ENCODE data around the gene CDKL5.
A peak's percentile ranks its signal among the peaks of the same experiment; 100 is the strongest.

Gene CDKL5
- total RNA-seq, result 4.6 to 16.5 (median 7.8) reads per million in 9 experiments

DNA sequence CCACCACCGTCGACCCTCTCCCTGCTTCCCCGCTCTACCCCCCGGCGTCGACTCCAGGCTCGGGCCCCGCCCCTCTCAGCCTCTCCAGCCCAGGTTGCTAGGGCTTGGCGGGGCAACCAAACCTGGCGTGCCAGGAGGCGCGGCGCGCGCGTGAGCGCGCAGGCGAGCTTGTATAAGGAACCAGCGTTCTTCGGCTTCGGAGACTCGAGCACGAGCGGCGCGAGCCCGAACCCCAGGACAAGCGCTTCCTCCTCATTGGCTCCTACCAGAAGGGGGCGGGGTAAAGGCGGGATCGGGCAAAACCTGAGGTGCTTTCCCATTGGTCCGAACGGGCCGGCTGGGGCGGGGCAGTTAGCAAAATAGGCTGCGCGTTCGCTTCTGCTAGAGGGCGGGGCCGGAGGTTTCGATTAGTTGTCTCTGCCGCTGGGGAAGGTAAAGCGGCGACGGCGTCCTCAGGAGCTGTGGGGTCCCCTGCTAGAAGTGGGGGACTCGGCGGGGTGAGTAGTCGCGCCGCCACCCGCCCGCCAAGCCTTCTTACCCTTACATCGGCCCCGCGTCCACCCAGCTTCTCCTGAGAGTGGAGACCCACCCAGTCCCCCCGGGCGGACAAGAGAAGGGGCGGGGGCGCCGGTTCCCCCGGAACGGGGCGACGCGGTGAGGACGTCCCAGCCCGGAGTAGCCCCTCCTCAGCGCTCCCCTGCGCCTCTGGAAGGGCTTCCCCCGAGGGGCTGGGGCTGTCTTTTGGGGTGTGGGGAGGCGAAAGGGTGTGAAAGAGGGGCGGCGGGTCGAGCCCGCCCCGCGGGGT is at the start of gene CDKL5:
TSS of gene CDKL5 (plus strand) at position 410 of the 805 bp plus-strand sequence. CDS start 81,489 bp downstream, outside the sequence.
- Mint-ChIP-seq H3K9me3 (no peaks in the 10 kb centered on the region), H3K27me3 (no peaks in the 10 kb centered on the region), H3K27ac (peak within 1 kb of the TSS; percentile 89 to 93), H3K36me3 (ENCODE audit: insufficient read depth) (peaks cover 6% of the 10 kb centered on the region), H3K4me3 (peak within 1 kb of the TSS; percentile 90 to 95), H3K4me1 (ENCODE audit: low read depth in 2 of 2) (peaks cover 3% of the 10 kb centered on the region in 2 donors)
- peak; percentile 83 for ATAC-seq (replicated peaks)
- DNase-seq, result peak; percentile 93 to 97 (median 95)

DNA sequence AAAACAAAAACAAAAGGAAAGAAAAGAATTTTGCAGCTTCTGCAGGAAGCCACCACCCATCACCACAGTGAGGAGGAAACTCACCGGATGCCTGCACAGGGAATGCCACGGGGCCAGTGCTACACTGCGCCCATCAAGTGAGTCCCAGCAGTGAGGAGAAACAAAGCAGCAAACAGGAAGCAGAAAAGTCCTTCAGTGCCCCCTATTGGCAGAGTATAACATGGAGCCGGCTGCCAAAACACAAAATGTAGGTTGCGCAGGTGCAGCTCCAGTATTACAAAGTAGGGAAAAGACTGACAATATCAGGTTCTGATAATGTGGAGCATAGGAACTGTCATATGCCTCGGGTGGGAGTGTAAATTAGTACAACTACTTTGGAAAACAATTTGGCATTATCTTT is 47.6 kb upstream of the CDKL5 start:
- ATAC-seq (replicated peaks) (peak; percentile 46), DNase-seq (peak in 2 of 3 experiments; percentile 1)
- no peak overlapping the region for H3K27ac Mint-ChIP-seq
- H3K36me3 Mint-ChIP-seq (ENCODE audit: insufficient read depth), result no peaks in the 10 kb centered on the region
- H3K9me3 Mint-ChIP-seq, result no peaks in the 10 kb centered on the region
- peaks cover 0 to 2% of the 10 kb centered on the region in 2 donors for H3K4me1 Mint-ChIP-seq (ENCODE audit: low read depth in 2 of 2)
- peak overlapping the region; percentile 14 to 31 for H3K4me3 Mint-ChIP-seq
- H3K27me3 Mint-ChIP-seq, result peaks cover 0 to 5% of the 10 kb centered on the region in 2 donors

DNA sequence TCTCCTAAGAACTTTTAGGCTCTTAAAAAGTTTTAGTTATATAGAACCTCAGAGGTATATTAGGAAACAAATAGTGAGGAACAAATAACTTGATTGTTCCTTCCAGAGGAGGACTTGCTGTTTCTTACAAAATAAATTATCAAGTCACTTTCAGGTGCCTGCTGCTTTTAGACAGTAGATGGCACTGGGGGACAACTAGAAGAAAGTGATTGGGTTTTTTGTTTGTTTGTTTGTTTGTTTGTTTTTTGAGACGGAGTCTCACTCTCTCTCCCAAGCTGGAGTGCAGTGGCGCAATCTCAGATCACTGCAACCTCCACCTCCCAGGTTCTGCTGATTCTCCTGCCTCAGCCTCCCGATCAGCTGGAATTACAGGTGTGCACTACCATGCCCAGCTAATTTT is 35.4 kb upstream of the CDKL5 start:
- Mint-ChIP-seq H3K4me3 (no peak overlapping the region), H3K27me3 (no peaks in the 10 kb centered on the region), H3K9me3 (no peaks in the 10 kb centered on the region), H3K36me3 (ENCODE audit: insufficient read depth) (no peaks in the 10 kb centered on the region), H3K27ac (no peak overlapping the region), H3K4me1 (ENCODE audit: low read depth in 2 of 2) (peaks cover 0 to 5% of the 10 kb centered on the region in 2 donors)
- ATAC-seq (replicated peaks), result no peak
- DNase-seq, result no peak

DNA sequence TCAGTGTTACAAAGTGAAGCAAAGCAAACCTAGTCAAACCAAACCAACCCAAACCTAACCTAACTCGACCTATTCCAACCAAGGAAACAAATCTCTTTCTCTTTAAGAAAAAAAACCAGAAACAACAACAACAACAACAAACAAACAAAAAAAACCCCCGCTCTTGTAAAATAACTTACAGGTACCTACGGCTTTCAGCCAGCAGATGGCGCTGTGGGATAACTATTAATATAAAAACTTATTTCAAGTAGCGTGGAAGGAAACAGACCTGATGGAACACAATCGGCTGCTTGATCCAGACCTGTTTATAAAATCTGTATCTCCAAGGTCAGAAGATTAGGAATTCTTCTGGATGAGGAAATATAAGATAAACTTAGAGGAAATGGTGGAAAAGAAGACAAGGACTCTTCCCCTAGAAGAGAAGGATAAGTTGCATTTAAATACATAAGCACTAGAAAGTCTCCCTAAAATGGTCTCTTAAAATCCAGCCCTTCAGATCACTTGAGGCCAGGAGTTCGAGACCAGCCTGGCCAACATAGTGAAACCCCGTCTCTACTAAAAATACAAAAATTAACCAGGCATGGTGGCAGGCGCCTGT is 34.4 kb upstream of the CDKL5 start:
- DNase-seq (peak; percentile 55 to 59 (median 56)), ATAC-seq (replicated peaks) (peak; percentile 36)
- Mint-ChIP-seq H3K27ac (peak overlapping the region in 1 of 2 donors; percentile 6), H3K27me3 (no peaks in the 10 kb centered on the region), H3K9me3 (no peaks in the 10 kb centered on the region), H3K4me1 (ENCODE audit: low read depth in 2 of 2) (peaks cover 0 to 5% of the 10 kb centered on the region in 2 donors), H3K4me3 (no peak overlapping the region), H3K36me3 (ENCODE audit: insufficient read depth) (no peaks in the 10 kb centered on the region)

DNA sequence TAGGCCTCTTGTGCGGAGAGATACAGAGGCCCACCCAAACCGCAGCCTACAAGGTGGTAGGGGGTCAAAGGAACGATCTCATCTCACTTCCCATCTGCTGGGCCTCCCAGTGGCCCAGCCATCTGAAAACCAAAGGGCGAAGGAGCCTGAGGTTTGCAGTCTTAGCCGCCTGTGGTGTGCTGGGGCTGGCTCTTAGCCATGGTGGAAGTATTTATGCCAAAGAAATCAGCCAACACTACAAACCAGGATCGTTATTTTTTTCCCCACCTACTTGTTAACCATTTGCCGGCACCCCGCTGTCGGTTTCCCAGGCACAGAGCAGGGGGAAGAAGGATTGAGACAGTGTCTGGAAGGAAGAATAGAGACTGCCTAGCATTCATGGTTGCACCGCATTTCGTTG is 30.9 kb upstream of the CDKL5 start:
- Mint-ChIP-seq H3K9me3 (no peaks in the 10 kb centered on the region), H3K36me3 (ENCODE audit: insufficient read depth) (no peaks in the 10 kb centered on the region), H3K4me1 (ENCODE audit: low read depth in 2 of 2) (peaks cover 0 to 5% of the 10 kb centered on the region in 2 donors), H3K27ac (no peak overlapping the region), H3K27me3 (no peaks in the 10 kb centered on the region), H3K4me3 (no peak overlapping the region)
- no peak for DNase-seq
- ATAC-seq (replicated peaks), result no peak

DNA sequence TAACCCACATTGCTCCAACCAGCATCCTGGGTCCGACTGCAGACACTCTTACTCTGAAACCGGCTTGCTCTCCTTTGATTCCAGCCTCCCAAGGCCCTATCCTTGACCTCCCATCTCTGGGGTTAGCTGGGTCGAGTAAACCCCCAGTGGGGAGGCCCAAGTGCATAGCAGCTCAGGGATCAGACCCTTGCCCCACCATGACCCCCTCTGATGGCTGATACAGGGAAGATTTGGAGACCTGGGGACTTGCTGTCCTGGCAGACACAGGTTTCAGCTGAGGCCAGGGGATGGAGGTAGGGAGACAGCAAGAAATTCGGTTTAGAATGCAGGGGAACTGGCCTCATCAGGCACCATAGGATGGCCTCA is 23.6 kb upstream of the CDKL5 start:
- Mint-ChIP-seq H3K36me3 (ENCODE audit: insufficient read depth) (peaks cover 2% of the 10 kb centered on the region), H3K27me3 (no peaks in the 10 kb centered on the region), H3K27ac (no peak overlapping the region), H3K4me1 (ENCODE audit: low read depth in 2 of 2) (no peaks in the 10 kb centered on the region), H3K4me3 (no peak overlapping the region), H3K9me3 (no peaks in the 10 kb centered on the region)
- ATAC-seq (replicated peaks) (no peak), DNase-seq (no peak)

DNA sequence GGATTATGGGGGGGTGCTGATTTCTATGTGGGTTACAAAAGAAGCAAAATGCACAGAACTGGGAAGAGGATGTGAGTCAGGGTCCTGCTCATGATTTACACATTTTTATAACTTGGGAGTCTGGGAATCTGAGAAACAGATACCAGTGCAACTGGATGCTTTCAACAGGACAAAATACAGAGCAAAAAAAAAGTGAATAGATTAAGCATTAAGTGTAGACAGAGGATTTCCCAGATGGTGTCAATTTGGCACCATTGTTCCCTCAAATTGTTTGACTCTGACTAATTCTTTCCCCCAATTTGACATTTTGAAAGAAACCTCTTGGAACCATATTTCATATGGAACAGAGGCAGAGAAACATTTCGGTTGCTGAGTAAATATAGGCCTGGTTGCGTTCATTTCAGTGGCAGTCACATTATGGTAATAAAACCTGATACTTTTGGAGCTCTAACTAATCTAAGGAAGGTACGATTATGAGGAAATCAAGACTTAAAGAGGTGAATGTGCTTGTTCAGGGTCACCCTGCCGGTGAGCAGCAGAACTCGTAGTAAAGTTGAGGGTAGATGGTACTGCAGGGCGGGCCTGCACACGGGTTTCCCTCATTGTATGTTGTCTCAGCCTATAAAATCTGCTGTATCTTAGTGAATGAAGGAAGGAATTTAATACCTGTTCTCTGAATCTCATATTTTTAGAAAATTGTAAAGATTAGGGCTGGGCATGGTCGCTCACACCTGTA is 18.7 kb upstream of the CDKL5 start:
- Mint-ChIP-seq H3K9me3 (no peaks in the 10 kb centered on the region), H3K27ac (no peak overlapping the region), H3K36me3 (ENCODE audit: insufficient read depth) (peaks cover 2% of the 10 kb centered on the region), H3K4me3 (no peak overlapping the region), H3K27me3 (no peaks in the 10 kb centered on the region), H3K4me1 (ENCODE audit: low read depth in 2 of 2) (no peaks in the 10 kb centered on the region)
- no peak for DNase-seq
- ATAC-seq (replicated peaks), result no peak

DNA sequence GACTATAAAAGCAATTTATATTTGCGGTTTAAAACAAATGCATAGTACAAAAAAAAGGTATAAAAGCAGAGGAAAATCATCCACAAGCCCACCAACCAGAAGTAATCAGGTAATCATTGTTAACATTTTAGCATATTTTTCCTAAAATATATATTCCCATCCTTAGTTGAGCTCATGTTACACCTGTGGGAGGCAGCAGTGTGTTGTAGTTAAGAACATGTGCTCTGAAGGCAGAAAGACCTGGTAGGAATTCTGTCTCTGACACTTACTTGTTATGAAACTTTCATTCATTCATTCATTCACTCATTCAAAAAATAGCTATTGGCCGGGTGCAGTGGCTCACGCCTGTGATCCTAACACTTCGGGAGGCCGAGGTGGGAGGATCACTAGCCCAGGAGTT is 15.4 kb upstream of the CDKL5 start:
- no peak for DNase-seq
- no peaks in the 10 kb centered on the region for H3K9me3 Mint-ChIP-seq

DNA sequence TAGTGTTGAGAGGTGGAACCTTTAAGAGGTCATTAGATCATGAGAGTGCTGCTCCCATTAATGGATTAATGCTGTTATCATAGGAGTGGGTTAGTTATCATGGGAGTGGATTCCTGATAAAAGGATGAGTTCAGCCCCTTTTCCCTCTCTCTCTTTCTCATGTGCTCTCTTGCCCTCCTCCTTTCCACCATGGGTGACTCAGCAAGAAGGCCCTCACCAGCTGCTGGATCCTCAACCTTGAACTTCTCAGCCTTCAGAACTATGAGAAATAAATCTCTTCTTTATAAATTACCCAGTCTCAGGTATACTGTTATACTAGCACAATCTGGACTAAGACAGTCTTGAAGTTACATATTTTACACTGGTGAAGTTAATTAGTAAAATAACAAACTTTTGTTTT is 10.0 kb upstream of the CDKL5 start:
- H3K27me3 Mint-ChIP-seq, result peaks cover 0 to 5% of the 10 kb centered on the region in 2 donors
- H3K9me3 Mint-ChIP-seq, result no peaks in the 10 kb centered on the region
- no peaks in the 10 kb centered on the region for H3K36me3 Mint-ChIP-seq (ENCODE audit: insufficient read depth)
- H3K27ac Mint-ChIP-seq, result no peak overlapping the region
- no peak for ATAC-seq (replicated peaks)
- no peaks in the 10 kb centered on the region for H3K4me1 Mint-ChIP-seq (ENCODE audit: low read depth in 2 of 2)
- H3K4me3 Mint-ChIP-seq, result no peak overlapping the region
- no peak for DNase-seq

More for the DNA sequence above, 15.4 kb upstream of the CDKL5 start:
- Mint-ChIP-seq H3K4me1 (ENCODE audit: low read depth in 2 of 2) (no peaks in the 10 kb centered on the region), H3K4me3 (no peak overlapping the region), H3K36me3 (ENCODE audit: insufficient read depth) (no peaks in the 10 kb centered on the region), H3K27ac (no peak overlapping the region), H3K27me3 (no peaks in the 10 kb centered on the region)
- ATAC-seq (replicated peaks), result no peak

DNA sequence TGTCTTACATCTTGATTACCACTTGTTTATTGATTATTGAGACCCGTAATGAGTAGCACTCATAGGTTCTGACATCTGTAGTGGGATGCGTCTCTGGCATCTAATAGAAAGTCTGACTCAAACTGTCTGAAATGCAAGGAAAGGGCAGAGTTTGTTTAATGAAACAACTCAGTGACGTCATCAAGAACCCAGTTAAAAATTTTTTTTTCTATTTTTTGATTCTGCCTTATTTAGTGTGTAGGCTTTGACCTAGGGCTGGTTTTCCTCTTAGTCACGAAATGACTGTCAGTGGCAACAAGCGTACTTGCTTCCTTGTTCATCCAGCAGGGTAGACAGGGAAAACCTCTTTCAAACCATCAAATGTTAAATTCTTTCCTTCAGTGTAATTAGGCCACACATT is 3.1 kb upstream of the CDKL5 start:
- Mint-ChIP-seq H3K9me3 (no peaks in the 10 kb centered on the region), H3K27me3 (no peaks in the 10 kb centered on the region), H3K36me3 (ENCODE audit: insufficient read depth) (peaks cover 2% of the 10 kb centered on the region), H3K4me1 (ENCODE audit: low read depth in 2 of 2) (peaks cover 3% of the 10 kb centered on the region in 2 donors), H3K4me3 (no peak overlapping the region), H3K27ac (no peak overlapping the region)
- DNase-seq, result no peak
- no peak for ATAC-seq (replicated peaks)

DNA sequence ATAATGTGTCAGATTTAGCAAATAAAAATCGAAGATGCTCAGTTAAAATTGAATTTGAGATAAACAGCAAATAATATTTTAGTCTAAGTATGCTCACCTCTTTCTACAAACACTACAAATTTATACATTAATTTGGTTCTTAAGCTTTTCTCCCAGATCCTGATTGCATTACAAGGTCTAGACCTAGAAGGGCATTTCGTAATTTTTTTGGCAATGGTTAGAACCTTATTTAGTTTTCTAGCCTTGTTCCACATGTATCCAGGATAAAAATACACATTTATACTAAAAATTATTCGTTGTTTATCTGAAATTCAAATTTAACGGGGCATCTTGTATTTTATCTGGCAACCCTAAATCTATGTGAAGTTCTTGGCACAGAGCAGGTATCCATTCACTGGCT is 2.5 kb upstream of the CDKL5 start:
- peaks cover 2% of the 10 kb centered on the region for H3K36me3 Mint-ChIP-seq (ENCODE audit: insufficient read depth)
- no peak overlapping the region for H3K27ac Mint-ChIP-seq
- H3K9me3 Mint-ChIP-seq, result no peaks in the 10 kb centered on the region
- H3K4me3 Mint-ChIP-seq, result no peak overlapping the region
- DNase-seq (no peak), ATAC-seq (replicated peaks) (no peak)
- H3K4me1 Mint-ChIP-seq (ENCODE audit: low read depth in 2 of 2), result peaks cover 3% of the 10 kb centered on the region in 2 donors
- H3K27me3 Mint-ChIP-seq, result no peaks in the 10 kb centered on the region

DNA sequence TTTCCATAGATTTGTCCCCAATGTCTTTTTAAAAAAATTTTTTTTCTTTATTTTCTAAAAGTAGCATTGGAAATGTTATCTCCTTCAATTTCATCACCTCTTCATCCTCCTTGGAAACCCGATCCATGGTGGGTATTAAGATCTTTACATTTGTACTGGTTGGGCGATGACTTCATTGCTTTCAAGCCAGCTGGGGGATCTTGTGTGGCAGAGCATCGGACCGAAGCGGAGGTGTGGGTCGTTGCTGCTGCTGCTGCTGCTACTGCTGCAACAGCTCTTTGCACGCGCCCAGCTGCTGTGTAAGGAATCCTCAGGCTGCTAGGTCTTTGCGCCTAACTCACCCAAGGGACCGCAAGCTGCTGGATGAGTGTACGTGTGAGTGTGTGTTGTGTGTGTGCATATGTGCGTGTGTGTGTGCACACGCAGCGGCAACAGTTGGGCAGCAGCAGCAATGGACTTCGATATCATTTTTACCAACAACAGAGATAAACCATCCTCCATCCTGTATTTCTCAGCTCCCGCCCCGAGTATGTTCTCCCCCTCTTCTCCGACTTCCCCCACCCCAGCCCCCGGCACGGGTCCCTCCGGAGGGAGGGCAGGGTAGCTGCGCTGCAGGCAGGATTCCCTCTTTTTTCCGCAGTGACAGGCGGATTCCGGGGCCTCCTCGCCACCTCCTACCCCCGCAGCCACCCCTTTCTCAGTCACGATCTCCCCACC is 768 bp upstream of the CDKL5 start:
- peak; percentile 11 for ATAC-seq (replicated peaks)
- Mint-ChIP-seq H3K4me1 (ENCODE audit: low read depth in 2 of 2) (peaks cover 3% of the 10 kb centered on the region in 2 donors), H3K36me3 (ENCODE audit: insufficient read depth) (peaks cover 6% of the 10 kb centered on the region), H3K4me3 (peak overlapping the region; percentile 90 to 95), H3K27ac (peak overlapping the region; percentile 89 to 93), H3K27me3 (no peaks in the 10 kb centered on the region), H3K9me3 (no peaks in the 10 kb centered on the region)
- DNase-seq, result peak; percentile 1 to 11 (median 3)

DNA sequence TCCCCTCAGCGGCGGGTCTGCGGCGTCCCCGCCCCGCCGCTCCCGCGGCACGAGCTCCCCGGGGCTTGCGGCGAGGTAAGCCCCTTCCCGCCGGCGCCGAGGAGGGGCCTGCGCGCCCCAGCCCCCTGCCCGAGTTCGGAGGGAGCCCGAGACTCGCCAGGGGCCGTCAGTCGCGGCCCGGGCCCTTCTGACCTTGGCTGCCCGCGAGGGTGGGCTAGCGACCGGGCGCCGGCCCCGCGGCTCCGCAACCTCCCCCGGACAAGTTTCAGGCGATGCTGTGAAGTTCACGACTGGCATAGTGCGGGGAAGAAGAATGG is 554 bp downstream of the CDKL5 start:
- Mint-ChIP-seq H3K4me3 (peak overlapping the region; percentile 90 to 95), H3K27ac (peak overlapping the region; percentile 12 to 79)
- no peak for DNase-seq

More for the DNA sequence above, 554 bp downstream of the CDKL5 start:
- no peaks in the 10 kb centered on the region for H3K27me3 Mint-ChIP-seq
- H3K4me1 Mint-ChIP-seq (ENCODE audit: low read depth in 2 of 2), result peaks cover 3% of the 10 kb centered on the region in 2 donors
- no peaks in the 10 kb centered on the region for H3K9me3 Mint-ChIP-seq
- ATAC-seq (replicated peaks), result no peak
- peaks cover 6% of the 10 kb centered on the region for H3K36me3 Mint-ChIP-seq (ENCODE audit: insufficient read depth)
